GM12872 (cell line): Measurements from ENCODE around the gene SLC2A14.
A peak's percentile ranks its signal among the peaks of the same experiment; 100 is the strongest.

Experiments
- CTCF ChIP-seq: IDR thresholded peaks from 3 replicates; pipeline ENCODE4 v1.5.1; 2011; ENCODE audit warnings: low read depth, mild to moderate bottlenecking, low read length, moderate library complexity; ENCODE audit not compliant: insufficient read depth

Gene SLC2A14

GRCh38 chr12:7835766-7836165 is 36.9 kb downstream of the SLC2A14 start:
- no peak for TF ChIP-seq CTCF

- no peak for TF ChIP-seq CTCF
Observed at GRCh38 chr12:7835116-7835515, 37.6 kb downstream of the SLC2A14 start.

DNA sequence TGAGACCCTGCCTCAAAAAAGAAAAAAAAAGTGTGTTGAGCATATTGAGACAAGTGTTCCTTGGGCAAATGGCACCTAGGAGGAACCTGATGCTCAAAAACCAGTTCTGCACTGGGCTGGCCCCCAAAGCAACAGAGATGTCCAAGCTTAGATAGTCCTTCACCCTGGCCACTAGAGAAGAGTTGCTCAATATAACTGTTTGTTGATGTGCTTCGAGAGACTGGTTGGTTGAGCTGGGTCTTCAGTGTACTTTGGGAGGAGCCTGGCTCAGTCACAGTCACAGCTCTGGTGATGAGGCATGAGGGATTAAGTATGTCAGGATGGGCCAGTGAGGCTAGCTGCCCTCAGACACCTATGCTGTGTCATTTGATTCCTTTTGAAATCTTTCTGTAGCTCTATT is 38.0 kb downstream of the SLC2A14 start:
- TF ChIP-seq CTCF: no peak

DNA sequence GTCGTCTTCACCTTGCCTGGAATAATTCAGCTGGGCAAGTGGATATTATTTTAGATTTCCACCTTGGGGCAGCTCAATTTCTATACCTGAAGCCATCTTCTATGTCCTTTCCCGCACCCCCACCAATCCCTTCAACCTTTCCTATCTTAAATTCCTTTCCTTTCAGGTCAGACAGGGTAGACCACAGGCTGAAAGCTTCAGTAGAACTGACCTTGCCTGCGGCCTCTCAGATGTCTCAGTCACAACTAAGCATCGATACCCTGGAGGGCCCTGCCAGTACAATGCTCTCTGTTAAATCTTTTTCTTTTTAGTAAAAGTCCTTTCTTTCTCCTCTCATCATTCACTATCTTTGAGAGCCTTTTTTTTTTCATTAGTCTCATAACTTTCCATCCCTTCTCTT is 38.9 kb downstream of the SLC2A14 start:
- no peak for TF ChIP-seq CTCF

GRCh38 chr12:7832059-7832696 is 40.5 kb downstream of the SLC2A14 start:
- TF ChIP-seq CTCF: peak; percentile 52; the same call in 2 of the 3 replicates

DNA sequence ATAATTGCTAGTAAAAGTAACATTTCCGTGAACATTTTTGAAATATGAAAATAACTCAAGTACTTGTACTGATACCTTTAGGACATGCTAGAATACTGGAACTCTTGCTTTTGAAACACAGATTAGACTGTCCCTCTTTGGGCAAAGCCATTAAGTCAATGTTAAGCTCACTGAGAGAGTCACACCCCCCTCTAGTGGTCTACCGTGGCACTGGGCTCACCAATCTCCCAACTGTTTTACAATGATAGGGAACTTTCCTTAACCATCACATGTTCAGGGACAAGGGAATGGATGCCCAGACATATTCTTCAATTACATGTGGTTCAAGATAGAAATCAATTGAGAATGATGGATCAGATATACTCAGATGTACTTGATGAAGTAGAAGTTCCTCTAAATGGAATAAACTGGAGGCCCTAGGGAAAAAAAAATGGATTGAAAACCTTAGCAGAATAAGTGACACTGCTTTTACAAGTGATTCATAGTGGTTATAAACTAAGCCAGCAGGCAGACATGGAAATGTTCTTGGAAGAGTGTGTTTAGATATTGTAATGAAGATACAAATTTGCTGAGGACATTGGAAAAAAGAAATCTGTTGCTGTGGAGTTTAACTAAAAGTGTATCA is 65.7 kb downstream of the SLC2A14 start:
- peak; percentile 91 for TF ChIP-seq CTCF

GRCh38 chr12:7801460-7801859 is 71.3 kb downstream of the SLC2A14 start:
- TF ChIP-seq CTCF: no peak
